Upper lobe of right lung (tissue), 1 donor: ENCODE results near the gene NAXD. TPM values are rescaled to one million over a fixed set of nuclear protein-coding genes. Genes with fewer than 3 reads are reported as not detected.

Experiments used
- ATAC-seq: fragments of 200-7000 bp; cut with Tn5 transposase; one replicate; pipeline ENCODE4 v1.9.1; 2020; ENCODE audit warnings: mild to moderate bottlenecking, moderate library complexity
- DNase-seq: peaks from one replicate; pipeline ENCODE4 v3.0.0-alpha.2; 2020
- H3K27ac ChIP-seq: fragments of 200-600 bp; one replicate; pipeline ENCODE4 v1.8.0; 2022
- H3K27me3 ChIP-seq: fragments of 200-600 bp; one replicate; pipeline ENCODE4 v1.8.0; 2022; ENCODE audit warnings: mild to moderate bottlenecking
- H3K36me3 ChIP-seq: fragments of 200-600 bp; one replicate; pipeline ENCODE4 v1.8.0; 2022
- H3K4me1 ChIP-seq: fragments of 200-600 bp; one replicate; pipeline ENCODE4 v1.8.0; 2022
- H3K4me3 ChIP-seq: fragments of 200-600 bp; one replicate; pipeline ENCODE4 v1.8.0; 2022; ENCODE audit warnings: mild to moderate bottlenecking
- H3K9me3 ChIP-seq: fragments of 200-600 bp; one replicate; pipeline ENCODE4 v1.8.0; 2022
- intact Hi-C: fragments of 100-400 bp; cut with DNase I; formaldehyde crosslinking; loops from one replicate; pipeline ENCODE4 v1.11.0; 2022
- total RNA-seq: library from RNA; stranded (reverse); fragmentation: NEBNext Ultra II Directional; extraction: Animal tissue kit (Norgen Biotek cat#: 25700); gene quantifications from one replicate; pipeline ENCODE4 v1.2.1, GENCODE V29; 2021
- TF ChIP-seq, protein P1 (sequence below): fragments of 200-600 bp; IDR thresholded peaks from one replicate; pipeline ENCODE4 v1.8.0; 2022; ENCODE audit warnings: antibody characterized with exemption
- donor health status: DM: no; HTN: yes; CAD: no; lungs with severe emphysema.

The NAXD gene
- total RNA-seq, 1 donor from 2014 or later, result 32.2 TPM

DNA sequence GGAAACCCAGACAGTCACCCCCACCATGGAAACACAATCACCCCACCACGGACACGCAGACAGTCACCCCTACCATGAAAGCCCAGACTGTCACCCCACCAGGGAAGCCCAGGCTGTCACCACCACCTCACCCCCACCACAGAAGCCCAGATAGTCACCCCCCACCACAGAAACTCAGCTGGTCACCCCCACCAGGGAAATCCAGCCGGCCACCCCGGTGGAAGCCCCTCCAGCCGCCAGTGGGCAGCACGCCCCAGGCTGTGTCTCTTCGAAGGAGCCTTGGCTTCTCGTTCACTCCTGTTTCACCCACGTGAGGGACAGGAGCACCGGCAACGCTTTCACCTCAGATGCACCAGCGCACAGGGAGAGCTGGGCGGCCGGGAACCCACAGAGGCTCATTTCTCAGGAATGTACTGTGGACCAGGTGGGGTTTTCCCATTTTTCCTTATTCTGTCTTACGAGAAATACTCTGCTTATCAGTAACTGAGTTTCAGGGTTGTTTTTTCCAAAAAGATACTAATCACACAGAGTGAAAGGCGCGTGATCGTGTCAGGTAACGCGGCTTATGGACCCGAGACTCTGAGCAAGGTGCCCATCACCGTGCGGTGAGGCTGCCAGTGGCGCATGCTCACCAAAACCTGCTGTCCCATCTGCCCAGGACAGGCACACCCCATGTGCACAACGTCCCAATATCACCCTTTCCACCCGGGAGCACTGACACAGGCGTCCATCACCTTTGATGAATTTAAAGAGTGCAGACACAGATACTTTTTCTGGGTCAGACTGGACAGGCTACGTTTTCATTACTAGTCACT, 62.6 kb downstream of the NAXD start:
- no peak for ATAC-seq
- Histone ChIP-seq H3K9me3 (no peaks in the 10 kb centered on the region), H3K36me3 (peaks cover 54% of the 10 kb centered on the region), H3K27ac (no peak overlapping the region), H3K27me3 (no peaks in the 10 kb centered on the region), H3K4me3 (no peak overlapping the region), H3K4me1 (no peaks in the 10 kb centered on the region)
- intact Hi-C loops, result no loop called here
- DNase-seq, result no peak
- TF ChIP-seq, protein P1, sequence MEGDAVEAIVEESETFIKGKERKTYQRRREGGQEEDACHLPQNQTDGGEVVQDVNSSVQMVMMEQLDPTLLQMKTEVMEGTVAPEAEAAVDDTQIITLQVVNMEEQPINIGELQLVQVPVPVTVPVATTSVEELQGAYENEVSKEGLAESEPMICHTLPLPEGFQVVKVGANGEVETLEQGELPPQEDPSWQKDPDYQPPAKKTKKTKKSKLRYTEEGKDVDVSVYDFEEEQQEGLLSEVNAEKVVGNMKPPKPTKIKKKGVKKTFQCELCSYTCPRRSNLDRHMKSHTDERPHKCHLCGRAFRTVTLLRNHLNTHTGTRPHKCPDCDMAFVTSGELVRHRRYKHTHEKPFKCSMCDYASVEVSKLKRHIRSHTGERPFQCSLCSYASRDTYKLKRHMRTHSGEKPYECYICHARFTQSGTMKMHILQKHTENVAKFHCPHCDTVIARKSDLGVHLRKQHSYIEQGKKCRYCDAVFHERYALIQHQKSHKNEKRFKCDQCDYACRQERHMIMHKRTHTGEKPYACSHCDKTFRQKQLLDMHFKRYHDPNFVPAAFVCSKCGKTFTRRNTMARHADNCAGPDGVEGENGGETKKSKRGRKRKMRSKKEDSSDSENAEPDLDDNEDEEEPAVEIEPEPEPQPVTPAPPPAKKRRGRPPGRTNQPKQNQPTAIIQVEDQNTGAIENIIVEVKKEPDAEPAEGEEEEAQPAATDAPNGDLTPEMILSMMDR, result no peak

DNA sequence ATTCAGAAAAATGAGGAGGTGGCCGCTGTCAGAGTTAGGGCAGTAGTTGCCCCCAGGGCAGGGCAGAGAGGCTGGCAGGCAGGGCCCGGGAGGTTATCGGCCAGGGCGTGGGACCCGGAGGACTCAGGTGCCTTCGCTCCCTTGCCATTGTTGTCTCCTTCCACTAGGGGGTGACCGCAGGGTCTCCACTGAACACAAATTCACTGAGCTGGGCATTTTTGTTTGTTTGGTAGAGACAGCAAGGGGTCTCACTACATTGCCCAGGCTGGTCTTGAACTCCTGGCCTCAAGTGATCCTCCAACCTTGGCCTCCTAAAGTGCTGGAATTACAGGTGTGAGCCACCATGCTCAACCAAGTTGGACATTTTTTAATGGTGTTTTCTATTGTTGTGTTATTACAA, 65.5 kb downstream of the NAXD start:
- TF ChIP-seq, protein P1, result peak; percentile 41
- intact Hi-C loops, result no loop called here
- H3K4me3 ChIP-seq, result no peak overlapping the region
- no peaks in the 10 kb centered on the region for H3K4me1 ChIP-seq
- no peaks in the 10 kb centered on the region for H3K9me3 ChIP-seq
- no peak overlapping the region for H3K27ac ChIP-seq
- no peaks in the 10 kb centered on the region for H3K27me3 ChIP-seq
- ATAC-seq (no peak), DNase-seq (no peak)
- H3K36me3 ChIP-seq, result peaks cover 73% of the 10 kb centered on the region

DNA sequence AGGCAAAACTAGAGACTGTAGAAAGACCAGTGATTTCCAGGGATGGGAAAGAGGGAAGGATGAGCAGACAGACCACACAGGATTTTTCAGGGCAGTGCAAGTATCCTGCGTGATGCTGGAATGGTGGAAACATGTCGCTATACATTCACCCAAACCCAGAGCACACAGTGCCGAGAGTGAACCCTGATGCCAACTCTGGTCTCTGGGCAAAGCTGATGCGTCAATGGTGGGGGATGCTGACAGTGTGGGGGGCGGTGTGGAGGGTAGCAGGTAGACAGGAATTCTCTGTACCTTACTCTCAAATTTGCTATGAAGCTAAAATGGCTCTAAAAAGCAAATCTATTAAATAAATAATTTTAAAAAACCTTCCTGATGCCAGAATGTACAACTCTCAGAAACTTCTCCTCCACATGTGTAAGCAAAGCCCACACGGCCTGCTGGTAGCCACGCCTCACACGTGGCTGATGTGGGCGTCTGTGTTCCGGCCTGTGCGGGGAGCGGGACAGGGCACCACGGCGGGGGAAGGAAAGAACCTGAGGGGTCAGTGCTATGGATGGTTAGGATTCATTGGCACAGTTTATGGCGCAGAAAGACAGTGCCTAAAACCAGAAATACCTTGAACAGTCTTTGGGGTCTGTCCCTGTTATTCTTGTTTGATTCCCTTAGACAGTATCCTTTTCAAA, 66.7 kb downstream of the NAXD start:
- TF ChIP-seq, protein P1, result no peak
- no peaks in the 10 kb centered on the region for H3K27me3 ChIP-seq
- H3K36me3 ChIP-seq, result peaks cover 74% of the 10 kb centered on the region
- H3K4me3 ChIP-seq, result no peak overlapping the region
- no peaks in the 10 kb centered on the region for H3K4me1 ChIP-seq
- intact Hi-C loops, result no loop called here
- H3K27ac ChIP-seq, result no peak overlapping the region
- H3K9me3 ChIP-seq, result no peaks in the 10 kb centered on the region
- no peak for ATAC-seq
- no peak for DNase-seq

DNA sequence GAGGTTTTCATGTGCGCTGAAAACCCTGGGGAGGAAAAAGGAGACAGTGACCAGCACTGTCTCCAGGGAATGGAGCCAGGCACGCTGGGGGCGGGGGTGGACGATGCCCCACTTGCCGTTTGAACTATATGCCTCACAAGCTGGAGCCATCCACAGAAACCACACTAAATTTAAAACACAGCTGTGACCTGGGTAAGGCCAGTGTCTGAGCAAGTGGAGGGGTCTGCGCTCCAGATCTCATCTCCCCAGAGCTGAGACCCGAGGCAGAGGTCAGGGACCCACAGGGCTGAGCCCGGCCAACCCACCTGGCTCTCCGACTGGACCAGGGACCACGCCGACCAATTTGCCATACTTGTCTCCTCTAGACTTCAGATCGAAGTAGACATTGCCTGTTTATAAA, 67.4 kb downstream of the NAXD start:
- Histone ChIP-seq H3K9me3 (no peaks in the 10 kb centered on the region), H3K36me3 (peaks cover 81% of the 10 kb centered on the region), H3K4me1 (no peaks in the 10 kb centered on the region), H3K27me3 (no peaks in the 10 kb centered on the region), H3K27ac (no peak overlapping the region), H3K4me3 (no peak overlapping the region)
- no peak for DNase-seq
- TF ChIP-seq, protein P1, result no peak
- intact Hi-C loops, result no loop called here
- no peak for ATAC-seq

DNA sequence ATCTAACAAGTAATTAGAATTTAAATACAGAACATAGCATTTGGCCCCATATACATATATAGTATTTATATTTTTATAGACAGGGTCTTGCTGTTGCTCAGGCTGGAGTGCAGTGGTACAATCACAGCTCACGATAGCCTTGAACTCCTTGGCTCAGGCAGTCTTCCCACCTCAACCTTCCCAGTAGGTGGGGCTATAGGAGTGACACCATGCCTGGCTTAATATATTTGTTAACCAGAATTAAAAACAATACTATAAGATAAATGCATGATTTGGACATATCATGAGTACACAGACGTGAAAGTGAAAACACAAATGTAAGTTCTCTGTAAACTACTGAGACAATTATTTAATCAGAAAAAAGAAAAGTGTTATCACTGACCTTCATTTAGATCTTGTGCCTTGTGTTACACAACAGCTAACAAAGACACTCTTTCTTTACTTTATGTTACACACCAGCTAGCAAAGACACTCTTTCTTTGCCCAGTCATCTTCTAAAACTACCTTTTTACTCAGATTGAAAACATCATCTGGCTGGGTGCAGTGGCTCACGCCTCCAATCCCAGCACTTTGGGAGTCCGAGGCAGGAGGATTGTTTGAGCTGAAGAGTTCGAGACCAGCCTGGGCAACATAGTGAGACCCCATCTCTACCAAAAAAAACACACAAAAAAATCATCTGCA, 68.0 kb downstream of the NAXD start:
- Histone ChIP-seq H3K4me3 (no peak overlapping the region), H3K27me3 (no peaks in the 10 kb centered on the region), H3K4me1 (no peaks in the 10 kb centered on the region), H3K27ac (no peak overlapping the region), H3K9me3 (no peaks in the 10 kb centered on the region), H3K36me3 (peaks cover 84% of the 10 kb centered on the region)
- intact Hi-C loops, result no loop called here
- no peak for DNase-seq
- ATAC-seq, result peak; percentile 46
- TF ChIP-seq, protein P1, result peak; percentile 24
